Activated T-helper 1 cell treated with Interleukin-2 at 50 U/mL for 16 hours (primary cell): ENCODE measurements around the gene PRKCE.
"Not testable (repeated sequence)": the region's sequence is repeated elsewhere in the genome, so short reads cannot be mapped to it uniquely, and the experiment has no call there.

ENCODE experiments used
- DNase-seq: peaks from one replicate; pipeline ENCODE4 v3.0.0-alpha.2; 2020; ENCODE audit warnings: low read depth

Gene PRKCE

DNA sequence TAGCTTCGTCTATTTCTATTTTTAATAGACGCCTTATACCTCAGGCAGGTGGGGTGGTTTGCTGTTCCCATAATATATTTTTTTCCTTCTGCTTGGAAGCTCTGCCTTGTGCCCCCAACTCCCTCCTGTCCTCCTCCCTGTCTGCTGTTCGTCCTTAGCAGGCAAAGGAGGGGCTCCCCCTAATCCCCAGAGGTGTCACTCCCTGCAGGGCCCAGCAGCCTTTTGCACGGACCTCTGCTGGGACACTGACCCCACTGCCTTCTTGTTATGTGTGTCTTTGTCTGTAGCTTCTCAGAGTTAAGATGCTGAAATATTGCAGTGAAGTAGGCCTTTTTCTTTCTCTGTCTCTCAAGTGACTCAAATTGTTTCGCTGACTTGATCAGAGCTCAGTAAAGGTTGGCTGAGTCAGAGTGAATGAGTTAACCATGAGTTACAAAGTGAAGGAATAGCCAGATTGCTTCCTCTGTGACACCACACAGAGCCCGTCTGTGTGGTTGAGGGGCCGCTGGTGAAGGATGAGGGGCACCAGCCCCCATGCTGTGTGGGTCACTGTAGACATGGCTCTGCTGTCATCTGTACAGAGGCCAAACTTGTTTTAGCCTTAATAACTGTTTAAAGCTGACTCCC is 47.7 kb downstream of the PRKCE start:
- DNase-seq: no peak

DNA sequence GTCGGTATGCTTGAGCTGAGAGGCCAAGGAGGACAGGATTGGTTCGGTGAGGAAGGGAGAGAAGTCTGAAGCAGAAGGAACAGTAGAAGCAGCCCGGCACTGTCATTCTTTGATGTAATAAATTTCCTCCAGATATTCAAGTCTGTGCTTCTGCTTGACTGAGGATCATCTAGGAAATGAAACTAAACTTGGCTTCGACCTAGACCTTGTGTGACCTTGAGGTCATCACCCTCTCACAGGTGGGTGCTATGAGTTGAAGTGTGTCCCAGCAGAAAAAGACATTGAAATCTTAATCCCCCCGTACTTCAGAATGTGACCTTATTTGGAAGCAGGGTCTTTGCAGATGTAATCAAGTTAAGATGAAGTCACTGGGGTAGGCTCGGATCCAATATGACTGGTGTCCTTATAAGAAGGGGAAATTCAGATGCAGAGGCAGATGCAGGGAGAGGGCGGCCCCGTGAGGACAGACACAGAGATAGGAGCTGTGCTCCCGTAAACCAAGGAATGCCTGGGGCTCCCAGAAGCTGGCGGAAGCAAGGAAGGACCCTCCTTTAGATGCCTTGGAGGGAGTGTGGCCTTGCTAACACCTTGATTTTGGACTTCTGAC is 49.0 kb downstream of the PRKCE start:
- DNase-seq: no peak

GRCh38 chr2:45705233-45705632 is 53.8 kb downstream of the PRKCE start:
- DNase-seq: no peak

DNA sequence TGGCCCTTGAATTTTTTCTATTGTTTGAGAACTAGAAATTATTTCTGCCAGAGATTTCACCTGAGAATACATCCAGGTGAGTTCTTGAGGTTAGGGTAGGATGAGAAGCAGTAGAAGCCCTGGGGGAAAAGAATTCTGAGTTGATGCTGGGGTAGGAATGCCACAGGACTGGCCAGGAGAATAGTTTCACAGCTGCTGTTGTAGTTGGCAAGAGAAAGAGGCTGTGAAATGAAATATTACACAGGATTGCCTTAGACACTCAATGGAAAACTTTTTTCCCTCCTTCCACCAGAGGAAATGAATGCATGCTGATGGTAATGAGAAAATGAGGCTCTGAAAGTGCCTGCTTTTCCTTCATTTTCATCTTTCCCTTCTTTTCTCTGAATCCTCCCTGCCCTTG is 54.6 kb downstream of the PRKCE start:
- DNase-seq: no peak

DNA sequence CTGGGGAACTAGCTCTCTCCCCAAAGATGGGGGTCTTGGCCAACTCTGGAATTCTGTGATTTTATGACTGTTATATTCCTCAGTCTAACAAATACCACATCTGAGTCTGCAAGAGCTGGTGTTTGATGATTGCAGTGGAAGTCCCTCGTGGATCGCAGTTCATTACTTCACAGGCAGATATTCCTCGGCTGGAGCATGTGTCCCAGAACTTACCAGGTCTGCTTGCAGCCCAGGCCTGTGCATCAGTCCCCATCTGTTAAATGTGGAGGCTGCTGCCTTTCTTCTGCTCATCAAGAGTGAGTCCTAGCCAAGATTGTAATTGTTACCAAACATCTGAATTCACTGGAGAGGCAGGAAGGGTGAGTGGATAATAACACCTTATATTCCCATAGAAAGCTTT is 55.5 kb downstream of the PRKCE start:
- DNase-seq: no peak

- DNase-seq: no peak
Observed at GRCh38 chr2:45707661-45708060, 56.2 kb downstream of the PRKCE start.

DNA sequence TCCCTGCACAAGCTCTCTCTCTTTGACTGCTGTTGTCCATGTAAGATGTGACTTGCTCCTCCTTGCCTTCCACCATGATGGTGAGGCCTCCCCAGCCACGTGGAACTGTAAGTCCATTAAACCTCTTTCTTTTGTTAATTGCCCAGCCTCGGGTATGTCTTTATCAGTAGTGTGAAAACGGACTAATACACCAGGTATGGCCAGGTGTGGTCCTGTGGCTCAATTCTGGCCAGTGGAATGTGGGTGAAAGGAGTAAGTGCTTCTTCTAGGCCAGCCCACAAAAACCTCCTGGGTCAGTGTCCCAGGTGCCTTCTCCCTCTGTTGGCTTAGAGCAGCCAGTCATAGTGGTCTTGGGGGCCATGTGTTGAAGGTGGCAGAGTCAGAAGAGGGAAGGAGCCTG is 57.0 kb downstream of the PRKCE start:
- no peak for DNase-seq

GRCh38 chr2:45709137-45709536 is 57.7 kb downstream of the PRKCE start:
- DNase-seq: no peak

DNA sequence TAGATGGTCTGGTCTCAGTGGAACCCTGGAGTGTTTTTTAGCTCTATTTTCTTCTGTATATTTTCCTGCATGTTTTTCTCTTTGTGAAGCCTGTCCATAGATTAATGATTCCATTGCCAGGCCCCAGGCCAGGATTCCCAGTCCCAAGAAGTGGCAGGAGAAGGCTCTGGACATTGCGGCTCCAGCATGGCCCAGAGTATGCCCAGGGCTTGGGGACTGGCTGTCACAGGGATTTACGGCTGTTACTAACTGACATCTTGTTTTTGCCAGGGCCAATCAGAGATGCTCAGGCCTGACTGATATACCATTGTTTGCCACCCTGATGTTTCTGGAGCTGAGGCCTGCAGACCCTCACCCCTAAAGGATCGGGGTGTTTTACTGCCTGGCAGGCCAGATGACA is 59.0 kb downstream of the PRKCE start:
- DNase-seq: no peak

- DNase-seq: no peak
Observed at GRCh38 chr2:45711224-45711623, 59.7 kb downstream of the PRKCE start.

GRCh38 chr2:45712570-45712969 is 61.1 kb downstream of the PRKCE start:
- DNase-seq: no peak

DNA sequence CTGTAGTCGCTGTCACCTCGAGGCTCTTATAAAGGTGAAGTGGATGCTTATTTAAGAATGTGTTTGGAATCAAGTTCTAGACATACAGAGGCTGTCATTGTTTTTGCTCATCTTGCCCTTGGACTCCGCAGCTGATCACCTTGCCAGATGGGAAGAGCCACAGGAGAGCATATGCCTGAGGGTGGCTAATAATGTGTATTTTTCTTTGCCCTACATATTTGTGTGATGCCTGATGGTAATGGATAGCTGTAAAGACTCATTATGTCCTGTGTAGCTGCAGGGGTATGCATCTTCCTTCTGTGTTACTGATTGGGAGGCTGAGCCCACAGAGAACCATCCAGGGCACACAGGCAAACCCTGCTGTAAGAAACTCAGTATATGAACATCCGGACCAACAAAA is 61.7 kb downstream of the PRKCE start:
- DNase-seq: no peak

DNA sequence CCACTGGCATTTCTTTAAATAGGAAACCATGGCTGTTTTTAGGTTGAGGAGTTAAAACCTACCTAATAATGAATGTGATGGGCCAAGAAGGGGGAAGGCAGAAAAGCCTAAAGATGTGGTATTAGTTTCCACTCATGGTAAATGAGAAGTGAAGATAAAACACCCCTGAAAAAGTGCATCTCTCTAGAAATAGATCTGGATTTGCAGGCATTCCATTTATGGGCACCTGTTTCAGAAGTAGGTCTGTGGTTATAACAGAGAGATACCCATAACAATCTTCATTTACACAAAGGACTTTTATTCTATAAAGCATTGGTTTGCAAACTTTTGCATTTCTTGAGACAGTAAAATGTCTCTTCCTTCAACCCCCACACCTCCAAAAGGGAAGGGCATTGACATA is 62.1 kb downstream of the PRKCE start:
- no peak for DNase-seq

DNA sequence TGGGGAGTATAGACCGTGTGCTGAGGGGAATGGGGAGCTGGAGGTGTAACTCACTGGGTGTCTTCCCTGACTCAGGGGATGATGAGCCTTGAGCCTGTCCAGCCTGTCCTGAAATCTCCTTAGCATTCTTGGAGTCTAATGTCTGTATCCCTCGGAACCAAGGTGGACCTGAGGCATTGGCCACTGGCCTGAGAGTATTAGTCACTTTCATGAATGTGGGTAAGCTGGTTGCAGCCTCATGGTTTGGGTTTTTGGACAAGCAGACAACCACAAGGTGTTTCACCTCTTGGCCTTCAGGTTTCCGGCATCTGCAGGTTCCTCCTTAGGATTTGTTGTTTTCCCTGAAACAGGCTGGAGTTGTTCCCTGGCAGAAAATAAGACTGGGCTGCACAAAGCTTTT is 63.2 kb downstream of the PRKCE start:
- DNase-seq: no peak

DNA sequence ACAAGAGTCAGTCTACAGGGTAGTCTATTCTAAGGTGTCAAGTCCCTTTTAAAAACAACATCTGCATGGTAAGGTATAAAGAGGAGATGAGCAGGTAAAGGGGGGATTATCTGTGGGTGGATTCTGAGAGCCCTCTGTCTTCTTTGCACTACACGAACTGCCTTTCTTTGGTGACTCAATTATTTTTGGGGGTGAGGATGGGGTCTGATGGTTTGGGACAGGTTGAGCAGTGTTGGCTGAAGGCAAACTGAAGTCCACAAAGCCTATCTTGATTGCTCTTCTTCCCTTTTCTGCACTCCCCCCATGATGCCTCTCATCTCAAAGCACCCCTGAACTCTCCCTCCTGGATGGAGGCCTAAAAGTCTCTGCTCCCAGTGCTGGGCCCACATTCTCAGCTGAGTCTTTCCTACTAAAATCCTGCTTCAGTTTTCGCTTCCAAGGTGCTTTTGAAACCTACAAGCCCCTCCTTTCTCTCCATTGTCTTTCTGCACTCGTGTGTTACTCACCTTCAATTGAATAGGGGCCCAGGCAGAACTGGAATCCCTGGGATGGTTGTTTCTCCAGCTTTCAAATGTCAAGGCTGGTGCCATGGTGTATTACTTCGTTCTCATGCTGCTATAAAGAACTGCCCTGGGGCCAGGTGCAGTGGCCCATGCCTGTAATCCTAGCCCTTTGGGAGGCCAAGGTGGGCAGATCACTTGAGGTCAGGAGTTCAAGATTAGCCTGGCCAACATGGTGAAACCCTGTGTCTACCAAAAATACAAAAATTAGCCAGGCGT is 64.3 kb downstream of the PRKCE start:
- DNase-seq: no peak

GRCh38 chr2:45716432-45716831 is 65.0 kb downstream of the PRKCE start:
- not testable (repeated sequence) for DNase-seq

- DNase-seq: no peak
Observed at GRCh38 chr2:45716915-45717314, 65.4 kb downstream of the PRKCE start.

- no peak for DNase-seq
Observed at GRCh38 chr2:45720210-45720609, 68.7 kb downstream of the PRKCE start.

- DNase-seq: no peak
Observed at GRCh38 chr2:45721150-45721549, 69.7 kb downstream of the PRKCE start.

- no peak for DNase-seq
Observed at GRCh38 chr2:45722477-45722876, 71.0 kb downstream of the PRKCE start.

GRCh38 chr2:45723857-45724256 is 72.4 kb downstream of the PRKCE start:
- no peak for DNase-seq

DNA sequence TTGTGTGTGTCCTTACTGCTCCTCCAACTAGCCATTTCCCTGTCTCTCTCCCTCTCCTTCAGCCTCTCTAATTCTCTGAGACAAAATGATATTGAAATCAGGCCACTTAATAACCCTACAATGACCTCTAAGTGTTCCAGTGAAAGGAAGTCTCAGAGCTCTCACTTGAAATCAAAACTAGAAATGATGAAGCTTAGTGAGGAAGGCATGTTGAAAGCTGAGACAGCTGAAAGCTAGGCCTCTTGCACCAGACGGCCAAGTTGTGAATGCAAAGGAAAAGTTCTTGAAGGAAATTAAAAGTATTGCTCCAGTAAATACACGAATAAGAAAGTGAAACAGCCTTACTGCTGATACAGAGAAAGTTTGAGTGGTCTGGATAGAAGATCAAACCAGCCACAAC is 72.9 kb downstream of the PRKCE start:
- no peak for DNase-seq

DNA sequence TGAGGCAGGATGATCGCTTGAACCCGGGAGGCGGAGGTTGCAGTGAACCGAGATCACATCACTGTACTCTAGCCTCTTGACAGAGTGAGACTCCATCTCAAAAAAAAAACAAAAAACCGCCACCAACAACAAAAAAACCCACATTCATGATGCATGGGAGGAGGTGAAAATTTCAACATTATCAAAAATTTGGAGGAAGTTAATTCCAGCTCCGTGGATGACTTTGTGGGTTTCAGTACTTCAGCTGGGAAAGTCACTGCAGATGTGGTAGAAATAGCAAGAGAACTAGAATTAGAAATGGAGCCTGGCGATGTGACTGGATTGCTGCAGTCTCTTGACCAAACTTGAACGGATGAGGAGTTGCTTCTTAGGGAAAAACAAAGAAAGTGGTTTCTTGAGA is 74.3 kb downstream of the PRKCE start:
- no peak for DNase-seq

DNA sequence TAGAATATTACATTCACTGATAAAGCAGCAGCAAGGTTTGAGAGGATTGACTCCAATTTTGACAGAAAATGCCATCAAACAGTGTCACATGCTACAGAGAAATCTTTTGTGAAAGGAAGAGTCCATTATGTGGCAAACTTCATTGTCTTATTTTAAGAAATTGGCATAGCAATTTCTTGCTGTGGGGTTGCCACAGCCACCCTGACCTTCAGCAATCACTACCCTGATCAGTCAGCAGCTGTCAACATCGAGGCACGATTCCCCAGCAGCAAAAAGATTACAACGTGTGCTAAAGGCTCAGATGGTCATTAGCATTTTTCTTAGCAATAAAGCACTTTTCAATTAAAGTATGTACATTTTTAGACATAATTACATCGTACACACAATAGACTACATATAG is 74.7 kb downstream of the PRKCE start:
- no peak for DNase-seq
